Esophagus squamous epithelium (tissue), 4 donors: Measurements from ENCODE around the gene ZNF195.

Experiments
- POLR2A ChIP-seq, 4 donors: fragments of 450-650 bp; IDR thresholded peaks; one replicate each; pipeline ENCODE4 v1.6.1; 2017; ENCODE audit warnings: antibody characterized with exemption in 4 of 4, mild to moderate bottlenecking in 4 of 4, moderate library complexity in 3 of 4
- TF ChIP-seq, protein P1 (sequence below), 6 experiments: fragments of 450-650 bp in 4 of 6; fragments of 200-600 bp in 2 of 6; sonication (generic) in 2 of 6; IDR thresholded peaks; one replicate each; pipeline ENCODE4 v1.5.1; 2016 to 2019; ENCODE audit warnings: antibody characterized with exemption in 6 of 6, mild to moderate bottlenecking in 4 of 6, moderate library complexity in 4 of 6

DNA sequence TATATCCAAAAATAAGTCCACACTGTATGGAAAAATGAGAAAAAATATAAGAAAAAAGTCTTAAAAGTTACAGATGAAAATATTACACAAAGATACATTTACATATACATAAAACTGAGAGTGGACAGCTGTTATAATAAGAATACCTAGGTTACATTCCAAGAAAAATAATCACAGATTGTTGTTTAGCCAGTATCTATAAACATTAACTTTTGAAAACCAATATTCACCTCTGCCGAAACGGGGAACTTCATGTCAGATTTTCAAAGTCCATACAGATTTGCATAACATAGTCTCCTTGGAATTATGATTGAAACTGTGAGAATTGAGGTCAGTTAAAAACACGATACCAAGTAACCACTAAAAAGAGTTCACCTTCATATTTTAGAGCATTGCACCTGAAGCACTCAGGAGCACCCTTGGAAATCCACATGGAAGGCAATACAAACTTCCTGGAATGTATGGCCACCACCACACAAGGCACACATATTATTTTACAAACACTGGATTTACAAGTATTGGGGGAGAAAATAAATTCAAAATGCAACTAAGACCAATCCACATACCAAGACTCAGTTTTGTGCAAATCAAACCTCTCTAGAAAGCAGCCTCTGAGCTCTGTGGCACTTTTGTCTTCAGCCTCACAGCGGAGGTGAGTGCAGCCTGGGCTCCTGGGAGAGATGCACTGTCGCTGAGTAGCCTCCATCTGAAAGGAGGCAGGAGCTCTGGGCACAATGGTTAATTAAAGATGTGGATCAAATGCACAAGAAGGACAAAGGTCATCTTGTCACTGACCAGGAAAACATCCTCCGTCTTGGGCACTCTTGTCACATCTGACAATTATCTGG, 34.4 kb downstream of the ZNF195 start:
- TF ChIP-seq, protein P1, sequence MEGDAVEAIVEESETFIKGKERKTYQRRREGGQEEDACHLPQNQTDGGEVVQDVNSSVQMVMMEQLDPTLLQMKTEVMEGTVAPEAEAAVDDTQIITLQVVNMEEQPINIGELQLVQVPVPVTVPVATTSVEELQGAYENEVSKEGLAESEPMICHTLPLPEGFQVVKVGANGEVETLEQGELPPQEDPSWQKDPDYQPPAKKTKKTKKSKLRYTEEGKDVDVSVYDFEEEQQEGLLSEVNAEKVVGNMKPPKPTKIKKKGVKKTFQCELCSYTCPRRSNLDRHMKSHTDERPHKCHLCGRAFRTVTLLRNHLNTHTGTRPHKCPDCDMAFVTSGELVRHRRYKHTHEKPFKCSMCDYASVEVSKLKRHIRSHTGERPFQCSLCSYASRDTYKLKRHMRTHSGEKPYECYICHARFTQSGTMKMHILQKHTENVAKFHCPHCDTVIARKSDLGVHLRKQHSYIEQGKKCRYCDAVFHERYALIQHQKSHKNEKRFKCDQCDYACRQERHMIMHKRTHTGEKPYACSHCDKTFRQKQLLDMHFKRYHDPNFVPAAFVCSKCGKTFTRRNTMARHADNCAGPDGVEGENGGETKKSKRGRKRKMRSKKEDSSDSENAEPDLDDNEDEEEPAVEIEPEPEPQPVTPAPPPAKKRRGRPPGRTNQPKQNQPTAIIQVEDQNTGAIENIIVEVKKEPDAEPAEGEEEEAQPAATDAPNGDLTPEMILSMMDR (IDR thresholded peaks at IDR 0.05): no peak
- TF ChIP-seq POLR2A (IDR thresholded peaks at IDR 0.05): no peak
